ENCODE data around the gene SLC27A4.

The SLC27A4 gene

DNA sequence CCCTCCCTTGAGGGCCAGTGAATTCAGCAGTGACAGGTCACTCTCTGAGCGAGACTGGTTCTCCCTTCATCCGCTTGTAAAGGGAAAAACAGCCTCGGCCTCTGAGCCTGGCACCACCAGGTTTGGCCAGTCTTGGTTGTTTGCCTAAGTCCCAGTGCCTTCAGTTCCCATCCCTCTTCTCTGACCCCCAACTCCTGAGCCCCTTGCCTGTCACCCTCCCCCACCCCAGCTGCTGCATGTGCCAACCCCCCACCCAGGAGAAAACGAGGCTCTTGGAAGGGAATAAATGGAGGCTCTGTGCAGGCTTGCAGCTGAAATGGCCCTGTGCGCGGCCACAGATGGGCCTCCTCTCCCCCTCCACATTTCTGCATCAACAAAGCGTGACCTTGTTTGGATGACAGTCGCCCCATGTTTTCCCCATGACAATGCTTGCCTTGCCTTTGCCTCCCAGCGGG is 33.9 kb downstream of the SLC27A4 start:
- no peak overlapping the region for H3K9ac ChIP-seq
- H3K4me3 ChIP-seq: no peak overlapping the region
- H3K36me3 ChIP-seq: peaks cover 68% of the 10 kb centered on the region
- no peaks in the 10 kb centered on the region for H3K9me3 ChIP-seq
- H3K4me2 ChIP-seq: no peak overlapping the region
- TF ChIP-seq Cebpa-rat (IDR thresholded peaks at IDR 0.05): no peak
- H3K27me3 ChIP-seq: no peaks in the 10 kb centered on the region
- peaks cover 38% of the 10 kb centered on the region for H4K20me1 ChIP-seq
- H3K4me1 ChIP-seq: peaks cover 21% of the 10 kb centered on the region
- H3K27ac ChIP-seq: no peak overlapping the region

DNA sequence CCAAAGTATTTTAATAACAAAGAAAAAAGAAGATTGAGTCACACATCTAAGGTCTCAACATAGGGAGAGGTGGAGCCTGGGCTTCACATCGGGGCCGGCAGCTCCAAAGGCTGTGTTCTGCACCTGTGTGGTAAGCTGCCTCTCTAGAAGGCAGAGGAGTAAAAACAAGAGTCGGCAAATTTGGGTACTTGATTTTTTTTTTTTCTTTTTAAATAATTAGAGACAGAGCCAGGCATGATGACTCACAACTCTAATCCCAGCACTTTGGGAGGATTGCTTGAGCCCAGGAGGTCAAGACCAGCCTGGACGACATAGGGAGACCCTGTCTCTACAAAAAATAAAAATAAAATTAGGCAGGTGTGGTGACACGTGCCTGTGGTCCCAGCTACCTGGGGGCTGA is 35.5 kb downstream of the SLC27A4 start:
- H3K4me1 ChIP-seq: peaks cover 12% of the 10 kb centered on the region
- TF ChIP-seq Cebpa-rat (IDR thresholded peaks at IDR 0.05): no peak
- H3K4me2 ChIP-seq: no peak overlapping the region
- peaks cover 85% of the 10 kb centered on the region for H3K36me3 ChIP-seq
- H3K4me3 ChIP-seq: no peak overlapping the region
- peaks cover 52% of the 10 kb centered on the region for H4K20me1 ChIP-seq
- no peaks in the 10 kb centered on the region for H3K27me3 ChIP-seq
- H3K9me3 ChIP-seq: no peaks in the 10 kb centered on the region
- no peak overlapping the region for H3K27ac ChIP-seq
- no peak overlapping the region for H3K9ac ChIP-seq

DNA sequence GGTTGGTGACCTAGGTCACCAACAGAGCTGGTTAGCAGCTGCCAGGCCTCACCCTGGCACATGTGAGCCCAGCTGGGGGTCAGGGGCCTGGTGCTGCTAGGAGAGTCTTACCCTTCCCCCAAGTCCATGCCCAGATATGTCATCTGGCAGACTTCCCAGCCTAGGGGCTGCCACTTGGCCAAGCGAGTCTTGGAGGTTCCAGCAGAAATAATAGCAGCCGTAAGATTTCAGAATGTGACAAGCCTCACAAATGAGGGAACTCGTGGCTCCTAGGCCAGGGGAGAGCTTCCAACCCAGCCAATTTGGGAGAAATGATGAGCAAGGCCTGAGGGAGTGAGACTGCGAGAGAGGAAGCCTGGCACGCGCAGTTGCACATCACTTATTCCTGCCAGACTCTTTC is 41.9 kb downstream of the SLC27A4 start:
- Histone ChIP-seq H3K27me3 (no peaks in the 10 kb centered on the region), H3K36me3 (peaks cover 100% of the 10 kb centered on the region), H3K4me3 (no peak overlapping the region)

DNA sequence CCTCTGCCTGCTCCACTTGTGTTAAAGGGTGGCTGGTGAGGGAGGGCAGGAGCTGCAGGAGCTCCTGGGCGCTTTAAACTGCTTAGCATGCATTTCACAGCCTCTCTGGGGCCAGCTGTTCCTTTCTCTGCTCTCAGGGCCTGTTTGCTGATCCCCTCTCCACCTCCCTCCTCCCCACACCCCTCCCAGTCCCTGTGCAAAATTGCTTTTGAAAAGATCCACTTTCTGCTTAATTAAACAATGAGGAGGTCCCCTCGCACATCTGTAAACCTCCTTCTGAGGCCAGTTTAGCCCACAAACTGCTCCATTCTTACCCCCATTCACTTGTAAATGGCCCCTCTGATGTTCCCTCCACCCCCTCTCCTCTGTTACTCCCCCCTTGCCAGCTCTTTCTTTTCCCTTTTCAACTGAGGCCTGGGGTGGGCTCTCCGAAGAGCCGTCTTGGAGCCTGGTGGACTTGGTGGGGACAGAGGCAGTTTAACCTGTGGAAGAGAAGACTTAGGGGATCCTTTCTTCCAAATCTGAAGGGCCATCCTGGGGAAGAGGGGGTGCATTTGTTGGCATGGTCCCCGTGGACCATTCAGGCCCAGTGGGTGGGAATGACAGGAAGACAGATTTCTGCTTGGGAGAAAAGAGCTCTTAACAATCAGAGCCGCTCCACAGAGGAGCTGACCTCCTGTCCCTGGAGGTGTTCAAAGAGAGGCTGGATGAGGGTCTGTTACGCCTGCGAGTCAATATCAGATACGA is 42.9 kb downstream of the SLC27A4 start:
- Histone ChIP-seq H3K9me3 (no peaks in the 10 kb centered on the region), H3K4me2 (no peak overlapping the region), H3K4me3 (no peak overlapping the region), H3K9ac (no peak overlapping the region), H3K36me3 (peaks cover 100% of the 10 kb centered on the region), H3K27ac (no peak overlapping the region), H4K20me1 (peaks cover 79% of the 10 kb centered on the region), H3K27me3 (no peaks in the 10 kb centered on the region), H3K4me1 (no peaks in the 10 kb centered on the region)
- no peak for TF ChIP-seq Cebpa-rat (IDR thresholded peaks at IDR 0.05)

More for the DNA sequence above, 41.9 kb downstream of the SLC27A4 start:
- no peak overlapping the region for H3K9ac ChIP-seq
- no peaks in the 10 kb centered on the region for H3K4me1 ChIP-seq
- H3K4me2 ChIP-seq: no peak overlapping the region
- no peaks in the 10 kb centered on the region for H3K9me3 ChIP-seq
- no peak overlapping the region for H3K27ac ChIP-seq
- TF ChIP-seq Cebpa-rat (IDR thresholded peaks at IDR 0.05): no peak
- peaks cover 78% of the 10 kb centered on the region for H4K20me1 ChIP-seq

DNA sequence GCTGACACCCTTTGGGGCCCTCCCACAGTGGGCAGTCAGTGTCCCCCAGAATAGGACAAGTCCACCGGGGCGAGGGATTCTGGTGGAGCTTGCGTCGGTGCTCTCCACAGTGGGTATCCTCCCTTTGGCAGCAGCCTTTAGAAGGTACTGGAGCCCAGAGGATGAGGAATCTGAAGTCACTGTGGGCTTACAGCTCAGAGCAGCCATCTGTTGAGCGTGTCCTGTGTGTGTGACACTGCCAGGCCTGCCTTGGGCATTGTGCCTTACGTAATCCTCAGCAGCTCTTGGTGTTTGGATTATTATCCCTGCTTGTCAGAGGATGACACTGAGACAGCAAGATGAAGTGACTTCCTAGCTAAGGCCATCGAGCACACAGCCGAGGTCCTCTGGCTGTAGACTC is 43.5 kb downstream of the SLC27A4 start:
- peaks cover 100% of the 10 kb centered on the region for H3K36me3 ChIP-seq
- no peak overlapping the region for H3K9ac ChIP-seq
- no peaks in the 10 kb centered on the region for H3K27me3 ChIP-seq
- no peak overlapping the region for H3K27ac ChIP-seq
- H3K4me1 ChIP-seq: no peaks in the 10 kb centered on the region
- H3K9me3 ChIP-seq: no peaks in the 10 kb centered on the region
- no peak for TF ChIP-seq Cebpa-rat (IDR thresholded peaks at IDR 0.05)
- H4K20me1 ChIP-seq: peaks cover 85% of the 10 kb centered on the region
- H3K4me2 ChIP-seq: no peak overlapping the region
- H3K4me3 ChIP-seq: no peak overlapping the region

DNA sequence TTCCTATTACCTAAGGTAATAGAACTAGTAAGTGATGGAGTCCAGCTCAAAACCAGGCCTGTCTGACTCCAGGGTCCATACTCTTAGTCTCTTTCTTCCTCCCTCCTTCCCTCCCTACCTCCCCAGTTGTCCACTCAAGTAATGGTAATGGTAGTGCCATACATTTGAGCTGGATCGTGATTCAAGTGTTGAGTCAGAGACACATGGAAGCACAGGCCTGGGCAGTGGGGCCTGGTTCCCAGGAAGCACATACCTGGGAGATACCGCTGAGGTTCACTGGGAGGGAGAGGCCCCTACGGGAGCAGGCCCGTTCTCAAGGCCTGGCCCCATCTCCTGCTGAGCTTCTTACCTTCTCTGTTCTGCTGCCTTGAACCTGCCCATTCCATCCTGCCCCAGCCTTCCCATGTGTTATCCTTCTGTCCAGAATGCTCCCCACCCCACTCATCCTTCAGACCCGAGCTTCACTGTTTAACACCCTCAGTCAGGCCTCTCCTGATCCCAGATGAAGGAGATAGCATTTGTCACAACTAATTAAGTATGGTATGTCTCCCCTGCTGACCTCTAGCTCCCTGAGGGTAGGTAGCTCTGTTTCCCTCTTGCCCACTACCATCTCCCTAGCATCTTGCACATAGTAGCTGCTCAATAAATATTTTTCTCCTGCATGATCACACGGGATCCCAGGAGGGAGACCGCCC is 44.6 kb downstream of the SLC27A4 start:
- Histone ChIP-seq H3K4me1 (no peaks in the 10 kb centered on the region), H3K9ac (no peak overlapping the region), H3K27me3 (no peaks in the 10 kb centered on the region), H3K36me3 (peaks cover 100% of the 10 kb centered on the region), H3K27ac (no peak overlapping the region), H3K4me3 (no peak overlapping the region), H3K4me2 (no peak overlapping the region), H3K9me3 (no peaks in the 10 kb centered on the region), H4K20me1 (peaks cover 81% of the 10 kb centered on the region)
- TF ChIP-seq Cebpa-rat (IDR thresholded peaks at IDR 0.05): no peak

DNA sequence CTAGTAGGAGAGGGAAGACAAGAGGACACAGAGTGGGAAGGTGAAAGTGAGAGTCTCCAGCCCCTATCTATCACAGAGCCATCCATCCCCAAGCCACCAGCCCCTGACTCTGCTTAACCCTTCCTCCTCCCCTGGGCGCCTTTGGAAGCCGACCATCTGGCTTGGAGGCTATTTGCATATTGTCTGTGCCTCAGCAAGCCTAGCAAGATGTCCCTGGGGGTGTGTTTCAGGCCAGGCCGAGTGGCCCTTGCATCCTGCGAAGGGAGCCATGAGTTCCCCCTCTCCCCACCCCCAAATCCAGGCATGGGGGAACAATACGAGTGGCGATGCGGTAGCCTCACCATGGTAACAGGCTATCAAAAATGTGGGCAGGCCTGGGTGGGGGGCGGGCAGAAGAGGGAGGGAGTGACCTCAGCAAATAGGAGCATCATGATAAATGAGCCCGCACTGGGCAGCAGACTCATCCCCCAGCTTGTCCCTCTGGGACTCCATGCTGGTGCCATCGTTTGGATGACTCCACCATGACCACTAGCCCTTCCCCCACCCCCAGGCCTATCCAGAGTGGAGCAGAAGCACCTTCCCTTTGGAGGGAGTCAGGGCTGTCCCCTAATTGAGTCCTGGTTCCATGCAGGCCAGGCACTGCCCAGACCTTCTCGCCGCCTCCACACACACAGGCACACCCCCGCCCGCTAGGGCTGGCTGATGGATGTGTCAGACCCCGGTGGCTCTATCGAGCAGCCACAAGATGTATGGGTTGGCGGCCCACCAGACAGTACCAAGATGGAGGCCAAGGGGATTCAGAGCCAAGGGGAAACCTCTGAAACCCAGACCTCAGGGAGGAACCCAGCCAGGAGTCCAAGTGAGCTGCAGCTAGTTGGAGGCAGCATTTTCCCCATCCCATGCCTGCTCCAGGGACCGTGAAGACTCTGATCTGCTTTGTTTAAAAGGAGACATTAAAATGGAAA is 45.5 kb downstream of the SLC27A4 start:
- Histone ChIP-seq H3K36me3 (peaks cover 100% of the 10 kb centered on the region), H4K20me1 (peaks cover 74% of the 10 kb centered on the region), H3K4me2 (no peak overlapping the region), H3K9me3 (no peaks in the 10 kb centered on the region), H3K27ac (no peak overlapping the region), H3K4me3 (no peak overlapping the region), H3K27me3 (no peaks in the 10 kb centered on the region), H3K9ac (no peak overlapping the region), H3K4me1 (no peaks in the 10 kb centered on the region)
- TF ChIP-seq Cebpa-rat (IDR thresholded peaks at IDR 0.05): no peak

DNA sequence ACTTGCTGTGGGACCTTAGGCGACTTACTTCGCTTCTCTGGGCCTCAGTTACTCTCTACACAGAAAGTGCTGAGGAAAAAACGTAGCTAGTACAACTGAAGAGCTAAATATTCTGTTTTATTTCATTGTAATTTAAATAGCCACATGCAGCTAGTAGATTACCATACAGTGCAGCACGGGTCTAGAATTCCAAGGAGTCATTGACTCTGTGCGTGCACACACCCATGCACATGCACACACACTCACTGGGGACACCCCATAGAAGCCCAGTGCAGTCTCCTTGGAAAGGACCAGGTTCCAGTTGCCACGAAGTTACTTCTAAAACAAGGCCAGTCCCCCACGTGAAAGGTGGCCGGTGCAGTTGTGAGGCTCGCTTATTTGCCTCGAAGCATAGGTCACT is 47.8 kb downstream of the SLC27A4 start:
- H3K4me3 ChIP-seq: no peak overlapping the region
- TF ChIP-seq Cebpa-rat (IDR thresholded peaks at IDR 0.05): no peak
- H4K20me1 ChIP-seq: peaks cover 61% of the 10 kb centered on the region
- H3K36me3 ChIP-seq: peaks cover 100% of the 10 kb centered on the region
- no peaks in the 10 kb centered on the region for H3K4me1 ChIP-seq
- no peaks in the 10 kb centered on the region for H3K9me3 ChIP-seq
- no peak overlapping the region for H3K9ac ChIP-seq
- no peaks in the 10 kb centered on the region for H3K27me3 ChIP-seq
- no peak overlapping the region for H3K4me2 ChIP-seq
- no peak overlapping the region for H3K27ac ChIP-seq

DNA sequence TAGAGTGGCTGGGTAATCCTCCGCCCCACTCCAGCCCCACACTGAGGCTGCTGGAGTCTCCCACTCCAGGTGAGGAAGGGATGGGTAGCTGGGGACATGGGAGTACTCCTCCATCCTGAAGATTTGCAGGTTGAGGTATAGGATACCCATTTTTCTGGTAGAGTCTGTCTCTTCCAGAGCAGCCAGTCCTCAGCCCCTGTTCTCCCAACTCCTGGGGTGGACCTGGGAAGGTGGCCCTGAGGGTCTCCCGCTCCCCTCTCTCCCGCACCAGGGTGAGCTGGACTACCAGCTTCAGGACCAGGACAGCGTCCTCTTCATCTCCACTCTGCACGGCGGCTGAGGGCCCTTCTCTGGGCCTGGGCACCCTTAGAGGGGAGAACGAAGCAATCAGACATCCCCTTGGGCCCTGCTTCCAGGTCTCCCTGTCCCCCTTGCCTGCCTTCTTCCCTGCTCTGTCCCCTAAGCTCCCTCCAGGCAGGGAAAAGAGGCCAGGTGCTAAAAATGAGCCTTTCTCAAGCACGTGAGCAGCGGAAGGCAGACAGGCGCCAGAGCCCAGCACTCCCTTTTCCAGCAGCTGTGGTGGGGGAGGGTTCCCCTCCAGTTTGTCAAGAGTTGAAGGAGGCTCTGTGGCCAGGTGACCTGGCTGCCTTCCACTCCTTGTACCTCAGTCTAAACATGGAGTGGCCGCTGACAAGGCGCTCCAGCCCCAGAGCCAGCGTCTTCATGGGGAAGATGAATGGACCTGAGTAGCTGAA is 49.2 kb downstream of the SLC27A4 start:
- no peaks in the 10 kb centered on the region for H3K4me1 ChIP-seq
- H4K20me1 ChIP-seq: peaks cover 47% of the 10 kb centered on the region
- no peak for TF ChIP-seq Cebpa-rat (IDR thresholded peaks at IDR 0.05)
- H3K4me3 ChIP-seq: no peak overlapping the region
- H3K27me3 ChIP-seq: no peaks in the 10 kb centered on the region
- no peak overlapping the region for H3K9ac ChIP-seq
- H3K36me3 ChIP-seq: peaks cover 95% of the 10 kb centered on the region
- H3K27ac ChIP-seq: no peak overlapping the region
- no peak overlapping the region for H3K4me2 ChIP-seq
- no peaks in the 10 kb centered on the region for H3K9me3 ChIP-seq
